HepG2 (cell line): Measurements from ENCODE around the gene JTB.

Experiments used
- FOXA3 ChIP-seq: IDR thresholded peaks from 2 replicates; pipeline ENCODE4 v1.6.1; 2016; ENCODE audit warnings: missing genetic modification reagents, missing compliant biosample characterization
- NR2C2 ChIP-seq: sonication (generic); formaldehyde crosslinking; IDR thresholded peaks from 2 replicates; pipeline ENCODE4 v1.4.0; 2020; ENCODE audit warnings: missing genetic modification reagents, mild to moderate bottlenecking, moderate library complexity, borderline replicate concordance

GRCh38 chr1:153941826-153942725 lies 35.4 kb downstream of the JTB start:
- no peak for TF ChIP-seq FOXA3
- TF ChIP-seq NR2C2 (CRISPR knock-in tag), result no peak
